ENCODE data around the gene LHX5.

The LHX5 gene

GRCh38 chr12:113476176-113476986 is 4.7 kb upstream of the LHX5 start:
- H3K14ac ChIP-seq (ENCODE audit: low read length), result no peak overlapping the region
- no peak overlapping the region for H3K27ac ChIP-seq (replicated peaks; ENCODE audit: low read length)
- peaks cover under 1% of the 10 kb centered on the region for H3K79me1 ChIP-seq (ENCODE audit: low read depth, low read length)
- no CpG with 5 or more reads among the region's 58 CpGs for WGBS, 2 donors (ENCODE audit: extremely low coverage in 2 of 2, insufficient read length in 2 of 2, insufficient replicate concordance in 1 of 2)
- H2AFZ ChIP-seq (ENCODE audit: low read length), result no peak overlapping the region
- DNase-seq (ENCODE audit: low spot score), result no peak
- no peak overlapping the region for H2BK15ac ChIP-seq (ENCODE audit: low read length)
- H2BK12ac ChIP-seq (ENCODE audit: low read length), result no peak overlapping the region
- H4K91ac ChIP-seq (ENCODE audit: low read depth, low read length, poor library complexity), result no peak overlapping the region
- peak overlapping the region in 1 of 2 donors; percentile 53 for H3K4me3 ChIP-seq (ENCODE audit: low read length in 2 of 2)
- no peaks in the 10 kb centered on the region for H3K36me3 ChIP-seq (replicated peaks in 1 of 2; ENCODE audit: control insufficient read depth in 2 of 2, insufficient read depth in 2 of 2, low read length in 2 of 2)
- peaks cover 2 to 45% of the 10 kb centered on the region in 2 donors for H3K4me1 ChIP-seq (ENCODE audit: control insufficient read depth in 2 of 2, insufficient read depth in 1 of 2, low read depth in 1 of 2, low read length in 2 of 2)
- no peak overlapping the region for H2BK120ac ChIP-seq (ENCODE audit: low read depth, low read length)
- no peak overlapping the region for H3K4ac ChIP-seq (ENCODE audit: low read length)
- H3K18ac ChIP-seq (ENCODE audit: low read length), result peak overlapping the region; percentile 93
- no peak overlapping the region for H4K8ac ChIP-seq (ENCODE audit: low read depth, low read length)
- no peaks in the 10 kb centered on the region for H3K9me3 ChIP-seq (replicated peaks in 1 of 2; ENCODE audit: control insufficient read depth in 2 of 2, insufficient read depth in 1 of 2, low read depth in 1 of 2, low read length in 2 of 2)
- no peak overlapping the region for H2BK5ac ChIP-seq (ENCODE audit: low read length)
- H2AK5ac ChIP-seq (ENCODE audit: low read depth, low read length), result peak overlapping the region; percentile 28
- peak overlapping the region; percentile 22 for H3K9ac ChIP-seq (ENCODE audit: low read depth, low read length, poor library complexity)
- peaks cover 14 to 97% (median 73%) of the 10 kb centered on the region in 3 experiments for H3K27me3 ChIP-seq (ENCODE audit: control insufficient read depth in 3 of 3, insufficient read depth in 3 of 3, low read depth in 1 of 3, low read length in 3 of 3)
- H3K4me2 ChIP-seq (ENCODE audit: insufficient read depth, low read length, poor library complexity, severe bottlenecking), result peak overlapping the region; percentile 54
- H3K23ac ChIP-seq (ENCODE audit: low read depth, low read length, poor library complexity), result no peak overlapping the region

GRCh38 chr12:113475451-113476175 is 3.9 kb upstream of the LHX5 start:
- Histone ChIP-seq H2BK15ac (ENCODE audit: low read length) (no peak overlapping the region), H3K27ac (replicated peaks; ENCODE audit: low read length) (no peak overlapping the region), H3K79me1 (ENCODE audit: low read depth, low read length) (peaks cover 5% of the 10 kb centered on the region), H2AFZ (ENCODE audit: low read length) (no peak overlapping the region), H3K9ac (ENCODE audit: low read depth, low read length, poor library complexity) (no peak overlapping the region), H3K4me3 (ENCODE audit: low read length in 2 of 2) (no peak overlapping the region), H4K91ac (ENCODE audit: low read depth, low read length, poor library complexity) (no peak overlapping the region), H3K18ac (ENCODE audit: low read length) (peak overlapping the region; percentile 38), H3K27me3 (ENCODE audit: control insufficient read depth in 3 of 3, insufficient read depth in 3 of 3, low read depth in 1 of 3, low read length in 3 of 3) (peaks cover 14 to 97% (median 75%) of the 10 kb centered on the region in 3 experiments), H3K9me3 (replicated peaks in 1 of 2; ENCODE audit: control insufficient read depth in 2 of 2, insufficient read depth in 1 of 2, low read depth in 1 of 2, low read length in 2 of 2) (no peaks in the 10 kb centered on the region), H4K8ac (ENCODE audit: low read depth, low read length) (no peak overlapping the region), H3K36me3 (replicated peaks in 1 of 2; ENCODE audit: control insufficient read depth in 2 of 2, insufficient read depth in 2 of 2, low read length in 2 of 2) (no peaks in the 10 kb centered on the region), H2BK12ac (ENCODE audit: low read length) (no peak overlapping the region), H3K14ac (ENCODE audit: low read length) (no peak overlapping the region), H3K23ac (ENCODE audit: low read depth, low read length, poor library complexity) (no peak overlapping the region), H2BK120ac (ENCODE audit: low read depth, low read length) (no peak overlapping the region), H3K4me2 (ENCODE audit: insufficient read depth, low read length, poor library complexity, severe bottlenecking) (peak overlapping the region; percentile 54), H3K4ac (ENCODE audit: low read length) (no peak overlapping the region), H2BK5ac (ENCODE audit: low read length) (no peak overlapping the region), H2AK5ac (ENCODE audit: low read depth, low read length) (no peak overlapping the region), H3K4me1 (ENCODE audit: control insufficient read depth in 2 of 2, insufficient read depth in 1 of 2, low read depth in 1 of 2, low read length in 2 of 2) (peaks cover 4 to 45% of the 10 kb centered on the region in 2 donors)
- no peak for DNase-seq (ENCODE audit: low spot score)
- no CpG with 5 or more reads among the region's 50 CpGs for WGBS, 2 donors (ENCODE audit: extremely low coverage in 2 of 2, insufficient read length in 2 of 2, insufficient replicate concordance in 1 of 2)

GRCh38 chr12:113474635-113475436 is 3.2 kb upstream of the LHX5 start:
- Histone ChIP-seq H3K4ac (ENCODE audit: low read length) (no peak overlapping the region), H4K91ac (ENCODE audit: low read depth, low read length, poor library complexity) (no peak overlapping the region), H3K14ac (ENCODE audit: low read length) (no peak overlapping the region), H2BK5ac (ENCODE audit: low read length) (no peak overlapping the region), H2AFZ (ENCODE audit: low read length) (no peak overlapping the region), H3K27ac (replicated peaks; ENCODE audit: low read length) (no peak overlapping the region), H3K18ac (ENCODE audit: low read length) (peak overlapping the region; percentile 42), H2BK120ac (ENCODE audit: low read depth, low read length) (no peak overlapping the region), H3K9me3 (replicated peaks in 1 of 2; ENCODE audit: control insufficient read depth in 2 of 2, insufficient read depth in 1 of 2, low read depth in 1 of 2, low read length in 2 of 2) (no peaks in the 10 kb centered on the region), H2AK5ac (ENCODE audit: low read depth, low read length) (no peak overlapping the region), H3K36me3 (replicated peaks in 1 of 2; ENCODE audit: control insufficient read depth in 2 of 2, insufficient read depth in 2 of 2, low read length in 2 of 2) (no peaks in the 10 kb centered on the region), H3K9ac (ENCODE audit: low read depth, low read length, poor library complexity) (no peak overlapping the region), H3K23ac (ENCODE audit: low read depth, low read length, poor library complexity) (peak overlapping the region; percentile 25), H3K4me2 (ENCODE audit: insufficient read depth, low read length, poor library complexity, severe bottlenecking) (no peak overlapping the region), H3K4me3 (ENCODE audit: low read length in 2 of 2) (peak overlapping the region in 1 of 2 donors; percentile 15), H4K8ac (ENCODE audit: low read depth, low read length) (no peak overlapping the region), H2BK12ac (ENCODE audit: low read length) (no peak overlapping the region), H3K79me1 (ENCODE audit: low read depth, low read length) (peaks cover 5% of the 10 kb centered on the region), H3K4me1 (ENCODE audit: control insufficient read depth in 2 of 2, insufficient read depth in 1 of 2, low read depth in 1 of 2, low read length in 2 of 2) (peaks cover 3 to 49% of the 10 kb centered on the region in 2 donors), H2BK15ac (ENCODE audit: low read length) (peak overlapping the region; percentile 70), H3K27me3 (ENCODE audit: control insufficient read depth in 3 of 3, insufficient read depth in 3 of 3, low read depth in 1 of 3, low read length in 3 of 3) (peaks cover 14 to 98% (median 75%) of the 10 kb centered on the region in 3 experiments)
- DNase-seq (ENCODE audit: low spot score), result no peak
- WGBS, 2 donors (ENCODE audit: extremely low coverage in 2 of 2, insufficient read length in 2 of 2, insufficient replicate concordance in 1 of 2), result no CpG with 5 or more reads among the region's 19 CpGs
